Thyroid gland (tissue), 4 donors: ENCODE measurements around the gene DNAAF8. TPM values are rescaled to one million over a fixed set of nuclear protein-coding genes. Genes with fewer than 3 reads are reported as not detected.

Experiments used
- DNase-seq, 2 donors: peaks; one replicate each; pipeline ENCODE4 v3.0.0-alpha.2; 2019
- H3K27ac ChIP-seq, 3 donors: fragments of 200-600 bp; sonication (generic); 1 replicate in 2 of 3; 2 replicates in 1 of 3; pipeline ENCODE4 v1.5.1; 2016 to 2019; ENCODE audit warnings: mild to moderate bottlenecking in 1 of 3, moderate library complexity in 1 of 3
- H3K27me3 ChIP-seq: fragments of 200-600 bp; sonication (generic); one replicate; pipeline ENCODE4 v1.5.1; 2019
- H3K36me3 ChIP-seq, 2 donors: fragments of 200-600 bp; sonication (generic); one replicate each; pipeline ENCODE4 v1.5.1; 2016 to 2019
- H3K4me1 ChIP-seq, 2 donors: fragments of 200-600 bp; sonication (generic); one replicate each; pipeline ENCODE4 v1.5.1; 2017 to 2019
- H3K4me3 ChIP-seq, 3 donors: fragments of 200-600 bp; sonication (generic); replicated peaks in 1 of 3; 1 replicate in 2 of 3; 2 replicates in 1 of 3; pipeline ENCODE4 v1.5.1; 2016; ENCODE audit warnings: mild to moderate bottlenecking in 1 of 3
- H3K9me3 ChIP-seq: fragments of 200-600 bp; sonication (generic); one replicate; pipeline ENCODE4 v1.5.1; 2017
- POLR2A ChIP-seq, 2 donors: fragments of 450-650 bp; IDR thresholded peaks; one replicate each; pipeline ENCODE4 v1.6.1; 2017; ENCODE audit warnings: antibody characterized with exemption in 2 of 2, mild to moderate bottlenecking in 2 of 2, moderate library complexity in 1 of 2
- WGBS, 2 donors: methylation state at CpG; one replicate each; pipeline ENCODE4 v1.1.5; 2017; 5-methylcytosine and 5-hydroxymethylcytosine counted together
- intact Hi-C: fragments of 100-400 bp; cut with DNase I; formaldehyde crosslinking; loops from one replicate; pipeline ENCODE4 v1.15.1; 2023
- total RNA-seq, 4 donors: library from RNA; depleted of rRNA; stranded (reverse); fragments of >200 nt; gene quantifications; one replicate each; pipeline ENCODE4 v1.2.3, GENCODE V29; 2016
- TF ChIP-seq, protein P1 (sequence below), 6 experiments: fragments of 200-600 bp in 3 of 6; fragments of 450-650 bp in 3 of 6; sonication (generic) in 3 of 6; IDR thresholded peaks; one replicate each; pipeline ENCODE4 v1.5.1; 2016 to 2019; ENCODE audit warnings: antibody characterized with exemption in 6 of 6, mild to moderate bottlenecking in 2 of 6, inconsistent platforms in 1 of 6, moderate library complexity in 1 of 6

DNAAF8 gene
- total RNA-seq, 4 donors from 2014 or later: 0.25 to 4.1 (median 2.8) TPM

- Histone ChIP-seq H3K27ac (no peak overlapping the region), H3K27me3 (no peaks in the 10 kb centered on the region), H3K4me1 (no peaks in the 10 kb centered on the region), H3K36me3 (no peaks in the 10 kb centered on the region), H3K9me3 (no peaks in the 10 kb centered on the region), H3K4me3 (no peak overlapping the region)
- 38 to 57% methylated on average over 13 to 14 of the region's 14 CpGs for WGBS, 2 donors
- TF ChIP-seq POLR2A (IDR thresholded peaks at IDR 0.05): no peak
- TF ChIP-seq, protein P1, sequence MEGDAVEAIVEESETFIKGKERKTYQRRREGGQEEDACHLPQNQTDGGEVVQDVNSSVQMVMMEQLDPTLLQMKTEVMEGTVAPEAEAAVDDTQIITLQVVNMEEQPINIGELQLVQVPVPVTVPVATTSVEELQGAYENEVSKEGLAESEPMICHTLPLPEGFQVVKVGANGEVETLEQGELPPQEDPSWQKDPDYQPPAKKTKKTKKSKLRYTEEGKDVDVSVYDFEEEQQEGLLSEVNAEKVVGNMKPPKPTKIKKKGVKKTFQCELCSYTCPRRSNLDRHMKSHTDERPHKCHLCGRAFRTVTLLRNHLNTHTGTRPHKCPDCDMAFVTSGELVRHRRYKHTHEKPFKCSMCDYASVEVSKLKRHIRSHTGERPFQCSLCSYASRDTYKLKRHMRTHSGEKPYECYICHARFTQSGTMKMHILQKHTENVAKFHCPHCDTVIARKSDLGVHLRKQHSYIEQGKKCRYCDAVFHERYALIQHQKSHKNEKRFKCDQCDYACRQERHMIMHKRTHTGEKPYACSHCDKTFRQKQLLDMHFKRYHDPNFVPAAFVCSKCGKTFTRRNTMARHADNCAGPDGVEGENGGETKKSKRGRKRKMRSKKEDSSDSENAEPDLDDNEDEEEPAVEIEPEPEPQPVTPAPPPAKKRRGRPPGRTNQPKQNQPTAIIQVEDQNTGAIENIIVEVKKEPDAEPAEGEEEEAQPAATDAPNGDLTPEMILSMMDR (IDR thresholded peaks at IDR 0.05): no peak
- DNase-seq: no peak
- intact Hi-C loops: no loop called here
These were observed 9.0 kb downstream of the DNAAF8 start for GRCh38 chr16:4743226-4743878.

DNA sequence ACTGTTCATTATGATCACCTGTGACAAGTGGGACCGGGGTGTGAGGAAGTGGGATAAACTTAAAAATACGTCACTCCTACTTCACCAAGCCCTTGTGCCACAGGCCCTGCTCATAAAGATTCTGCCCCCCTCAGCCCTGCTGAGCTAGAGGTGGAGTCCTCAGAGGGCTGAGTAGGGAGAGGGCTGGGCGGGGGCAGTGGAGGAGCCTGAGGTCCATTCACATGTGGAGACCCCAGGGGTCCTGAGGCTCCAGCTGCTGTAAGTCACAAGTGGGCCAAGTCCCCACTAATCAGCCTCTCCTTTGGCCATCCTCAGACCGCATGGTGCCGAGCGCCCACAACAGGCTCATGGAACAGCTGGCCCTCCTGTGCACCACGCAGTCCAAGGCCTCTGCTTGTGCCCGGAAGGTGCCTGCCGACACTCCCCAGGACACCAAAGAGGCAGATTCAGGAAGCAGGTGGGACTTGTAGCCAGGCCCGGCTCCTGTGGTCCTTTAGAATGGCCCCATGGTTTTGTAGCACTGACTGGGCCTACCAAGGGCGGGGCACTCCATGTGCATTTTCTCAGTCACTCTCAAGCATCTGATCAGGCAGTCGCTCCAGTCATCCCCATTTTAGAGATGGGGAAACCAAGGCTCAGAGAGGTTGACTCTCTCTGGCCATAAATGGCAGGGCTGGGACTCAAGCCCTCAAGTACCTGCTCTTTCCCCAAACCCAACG, 10.4 kb downstream of the DNAAF8 start:
- H3K4me3 ChIP-seq: no peak overlapping the region
- H3K9me3 ChIP-seq: no peaks in the 10 kb centered on the region
- TF ChIP-seq POLR2A (IDR thresholded peaks at IDR 0.05): no peak
- TF ChIP-seq, protein P1 (IDR thresholded peaks at IDR 0.05): no peak
- no peaks in the 10 kb centered on the region for H3K4me1 ChIP-seq
- intact Hi-C loops: no loop called here
- H3K36me3 ChIP-seq: no peaks in the 10 kb centered on the region
- 66 to 67% methylated on average over 9 to 10 of the region's 13 CpGs for WGBS, 2 donors
- no peak for DNase-seq
- no peak overlapping the region for H3K27ac ChIP-seq
- no peaks in the 10 kb centered on the region for H3K27me3 ChIP-seq

GRCh38 chr16:4745274-4745569, 10.9 kb downstream of the DNAAF8 start:
- H3K4me1 ChIP-seq: no peaks in the 10 kb centered on the region
- no peak for TF ChIP-seq POLR2A (IDR thresholded peaks at IDR 0.05)
- TF ChIP-seq, protein P1 (IDR thresholded peaks at IDR 0.05): no peak
- 89 to 90% methylated on average over 3 of the region's 3 CpGs for WGBS, 2 donors
- DNase-seq: no peak
- H3K27ac ChIP-seq: no peak overlapping the region
- no peaks in the 10 kb centered on the region for H3K27me3 ChIP-seq
- intact Hi-C loops: no loop called here
- H3K9me3 ChIP-seq: no peaks in the 10 kb centered on the region
- no peak overlapping the region for H3K4me3 ChIP-seq
- no peaks in the 10 kb centered on the region for H3K36me3 ChIP-seq

DNA sequence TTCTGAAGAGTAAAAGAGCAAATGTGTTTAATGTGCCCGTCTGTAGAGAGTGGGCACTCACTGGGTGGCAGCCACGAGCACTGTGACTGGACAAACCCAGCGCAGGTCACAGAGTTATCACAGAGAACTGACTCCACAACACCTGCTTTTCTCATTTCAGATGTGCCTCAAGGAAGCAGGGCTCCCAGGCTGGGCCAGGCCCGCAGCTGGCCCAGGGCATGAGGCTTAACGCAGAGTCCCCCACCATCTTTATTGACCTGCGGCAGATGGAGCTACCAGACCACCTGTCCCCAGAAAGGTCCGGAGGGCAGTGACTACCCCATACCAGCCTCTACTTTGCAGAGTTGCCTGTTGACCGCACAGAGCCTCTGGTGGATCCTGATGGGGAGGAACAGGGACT, 11.9 kb downstream of the DNAAF8 start:
- Histone ChIP-seq H3K9me3 (no peaks in the 10 kb centered on the region), H3K4me1 (no peaks in the 10 kb centered on the region), H3K27ac (no peak overlapping the region), H3K36me3 (peaks cover 4 to 5% of the 10 kb centered on the region in 2 donors), H3K4me3 (no peak overlapping the region), H3K27me3 (no peaks in the 10 kb centered on the region)
- WGBS, 2 donors: 89 to 95% methylated on average over 3 to 7 of the region's 8 CpGs
- no peak for DNase-seq
- intact Hi-C loops: no loop called here
- TF ChIP-seq, protein P1 (IDR thresholded peaks at IDR 0.05): no peak
- TF ChIP-seq POLR2A (IDR thresholded peaks at IDR 0.05): no peak

- no peak for TF ChIP-seq POLR2A (IDR thresholded peaks at IDR 0.05)
- TF ChIP-seq, protein P1 (IDR thresholded peaks at IDR 0.05): no peak
- intact Hi-C loops: no loop called here
- H3K4me3 ChIP-seq: no peak overlapping the region
- H3K4me1 ChIP-seq: peaks cover 1 to 4% of the 10 kb centered on the region in 2 donors
- 42 to 74% methylated on average over 7 to 9 of the region's 15 CpGs for WGBS, 2 donors
- no peaks in the 10 kb centered on the region for H3K9me3 ChIP-seq
- H3K27ac ChIP-seq: no peak overlapping the region
- DNase-seq: peak; percentile 26 to 51
- no peaks in the 10 kb centered on the region for H3K27me3 ChIP-seq
- H3K36me3 ChIP-seq: peaks cover 8 to 10% of the 10 kb centered on the region in 2 donors
These were observed 12.7 kb downstream of the DNAAF8 start for GRCh38 chr16:4746991-4747574.
